H1 (cell line): ENCODE results near the gene METTL5. TPM values are rescaled to one million over a fixed set of nuclear protein-coding genes. Genes with fewer than 3 reads are reported as not detected.

Source experiments
- CTCF ChIA-PET: fragments of 300-600 bp; sonication (Branson Sonifier 250); formaldehyde crosslinking; loops from one replicate; lab custom pipeline; 2021; ENCODE audit not compliant: partially characterized antibody; lab: Charles Lee
- POLR2A ChIA-PET: fragments of 300-600 bp; sonication (Branson Sonifier 250); formaldehyde crosslinking; loops from one replicate; lab custom pipeline; 2021; ENCODE audit warnings: inconsistent platforms; ENCODE audit not compliant: partially characterized antibody; lab: Charles Lee
- DNase-seq, 2 experiments: peaks; one replicate each; pipeline versions ENCODE4 v3.0.0 to v3.0.0-alpha.2; 2010 to 2022; ENCODE audit warnings: low spot score in 2 of 2, low read depth in 1 of 2, mixed read lengths in 1 of 2
- FAIRE-seq: peaks from 2 replicates; lab custom pipeline; 2011; peaks lifted over from hg19 to GRCh38; lab: Jason Lieb, UNC
- H2AFZ ChIP-seq: 2 replicates; pipeline ENCODE4 v1.8.1; 2012; ENCODE audit warnings: low read length, inconsistent platforms
- H2AK5ac ChIP-seq: 2 replicates; pipeline ENCODE4 v1.6.1; 2013; ENCODE audit warnings: low read depth, low read length
- H2BK120ac ChIP-seq: replicated peaks from 2 replicates; pipeline ENCODE3; 2013; ENCODE audit warnings: low read depth, low read length, inconsistent platforms
- H2BK12ac ChIP-seq: 2 replicates; pipeline ENCODE4 v1.6.1; 2013; ENCODE audit warnings: low read depth, low read length
- H2BK15ac ChIP-seq: 2 replicates; pipeline ENCODE4 v1.6.1; 2013; ENCODE audit warnings: low read length
- H2BK20ac ChIP-seq: 2 replicates; pipeline ENCODE4 v1.6.1; 2013; ENCODE audit warnings: low read length
- H2BK5ac ChIP-seq: 2 replicates; pipeline ENCODE4 v1.6.1; 2013; ENCODE audit warnings: low read depth, low read length
- H3K14ac ChIP-seq: 2 replicates; pipeline ENCODE4 v1.6.1; 2013; ENCODE audit warnings: inconsistent platforms; ENCODE audit not compliant: insufficient read length
- H3K18ac ChIP-seq: 2 replicates; pipeline ENCODE4 v1.6.1; 2013; ENCODE audit warnings: low read length; ENCODE audit errors: extremely low read depth
- H3K23ac ChIP-seq: 2 replicates; pipeline ENCODE4 v1.6.1; 2013; ENCODE audit warnings: inconsistent platforms; ENCODE audit not compliant: insufficient read length
- H3K23me2 ChIP-seq: 2 replicates; pipeline ENCODE4 v1.6.1; 2013; ENCODE audit warnings: low read depth, low read length
- H3K27ac ChIP-seq: 2 replicates; pipeline ENCODE4 v1.6.1; 2011; ENCODE audit warnings: low read depth, low read length, inconsistent platforms
- H3K27me3 ChIP-seq, 4 experiments: replicated peaks in 1 of 4; 1 replicate in 1 of 4; 2 replicates in 3 of 4; pipeline versions ENCODE4 v1.6.1 to v1.8.1; 2011 to 2013; ENCODE audit warnings: low read length in 3 of 4, mild to moderate bottlenecking in 3 of 4, inconsistent platforms in 2 of 4, mixed read lengths in 2 of 4, moderate library complexity in 1 of 4; ENCODE audit not compliant: control insufficient read depth in 3 of 4, insufficient read depth in 3 of 4; ENCODE audit errors: extremely low read depth in 1 of 4
- H3K36me3 ChIP-seq, 4 experiments: 2 replicates each; pipeline versions ENCODE4 v1.6.1 to v1.8.1; 2011 to 2013; ENCODE audit warnings: mild to moderate bottlenecking in 4 of 4, low read length in 3 of 4, moderate library complexity in 2 of 4, control low read depth in 1 of 4, inconsistent platforms in 1 of 4; ENCODE audit not compliant: insufficient read depth in 4 of 4, control insufficient read depth in 2 of 4
- H3K4ac ChIP-seq: replicated peaks from 2 replicates; pipeline ENCODE3; 2013; ENCODE audit warnings: low read length, low read depth, mixed read lengths, inconsistent platforms; ENCODE audit not compliant: insufficient read length
- H3K4me1 ChIP-seq, 4 experiments: replicated peaks in 1 of 4; 1 replicate in 1 of 4; 2 replicates in 3 of 4; pipeline versions ENCODE4 v1.6.1 to v1.8.1; 2011 to 2013; ENCODE audit warnings: low read length in 3 of 4, inconsistent platforms in 2 of 4, mixed read lengths in 1 of 4; ENCODE audit not compliant: insufficient read depth in 4 of 4, control insufficient read depth in 3 of 4
- H3K4me2 ChIP-seq, 2 experiments: 2 replicates each; pipeline versions ENCODE4 v1.6.1 to v1.8.1; 2011 to 2013; ENCODE audit warnings: low read depth in 2 of 2, low read length in 2 of 2, control low read depth in 1 of 2, inconsistent platforms in 1 of 2, mild to moderate bottlenecking in 1 of 2; ENCODE audit not compliant: insufficient read depth in 1 of 2
- H3K4me3 ChIP-seq, 4 experiments: fragments of 200-600, 300-600 bp in 1 of 4; sonication (generic), shearing (Covaris generic), sonication (Bioruptor Twin) in 1 of 4; 2 replicates each; pipeline versions ENCODE4 v1.5.1 to v1.8.1; 2011 to 2016; ENCODE audit warnings: low read length in 4 of 4, low read depth in 3 of 4, control low read depth in 2 of 4, inconsistent platforms in 2 of 4, mild to moderate bottlenecking in 2 of 4, mixed read lengths in 1 of 4, moderate library complexity in 1 of 4; ENCODE audit not compliant: insufficient read depth in 2 of 4; ENCODE audit errors: extremely low read depth in 1 of 4
- H3K56ac ChIP-seq: replicated peaks from 2 replicates; pipeline ENCODE3; 2013; ENCODE audit warnings: low read depth, mild to moderate bottlenecking, mixed read lengths, low read length, inconsistent platforms; ENCODE audit not compliant: insufficient read length
- H3K79me1 ChIP-seq: 2 replicates; pipeline ENCODE4 v1.6.1; 2013; ENCODE audit warnings: low read depth, low read length, control low read depth
- H3K79me2 ChIP-seq, 2 experiments: 2 replicates each; pipeline versions ENCODE4 v1.6.1 to v1.8.1; 2012 to 2013; ENCODE audit warnings: low read length in 2 of 2, mild to moderate bottlenecking in 2 of 2, inconsistent platforms in 1 of 2; ENCODE audit not compliant: insufficient read depth in 2 of 2, control insufficient read depth in 1 of 2
- H3K9ac ChIP-seq, 4 experiments: replicated peaks in 1 of 4; 1 replicate in 1 of 4; 2 replicates in 3 of 4; pipeline versions ENCODE4 v1.6.1 to v1.8.1; 2011 to 2013; ENCODE audit warnings: low read depth in 3 of 4, low read length in 3 of 4, control low read depth in 2 of 4, mild to moderate bottlenecking in 2 of 4, moderate library complexity in 2 of 4, inconsistent platforms in 1 of 4; ENCODE audit errors: extremely low read depth in 1 of 4
- H3K9me3 ChIP-seq, 2 experiments: 2 replicates each; pipeline versions ENCODE4 v1.6.1 to v1.8.1; 2012 to 2013; ENCODE audit warnings: mild to moderate bottlenecking in 2 of 2, moderate library complexity in 2 of 2, control low read depth in 1 of 2, inconsistent platforms in 1 of 2, low read depth in 1 of 2, low read length in 1 of 2, mixed read lengths in 1 of 2; ENCODE audit not compliant: insufficient read depth in 2 of 2
- H4K20me1 ChIP-seq, 2 experiments: replicated peaks in 1 of 2; 2 replicates each; pipeline versions ENCODE3 to v1.8.1; 2011 to 2013; ENCODE audit warnings: inconsistent platforms in 2 of 2, low read length in 2 of 2, mild to moderate bottlenecking in 1 of 2; ENCODE audit not compliant: insufficient read depth in 2 of 2, control insufficient read depth in 1 of 2
- H4K5ac ChIP-seq: 2 replicates; pipeline ENCODE4 v1.6.1; 2013; ENCODE audit warnings: low read length, low read depth, mixed read lengths, inconsistent platforms; ENCODE audit not compliant: insufficient read length
- H4K8ac ChIP-seq: 2 replicates; pipeline ENCODE4 v1.8.0; 2013; ENCODE audit warnings: mild to moderate bottlenecking, moderate library complexity, low read length, inconsistent platforms; ENCODE audit not compliant: insufficient read depth; ENCODE audit errors: extremely low read depth
- H4K91ac ChIP-seq: replicated peaks from 2 replicates; pipeline ENCODE3; 2013; ENCODE audit warnings: low read length, mixed read lengths, inconsistent platforms; ENCODE audit not compliant: insufficient read length
- FOSL1 ChIP-seq: IDR thresholded peaks from 2 replicates; pipeline ENCODE4 v1.6.1; 2011; ENCODE audit warnings: mild to moderate bottlenecking, low read depth, low read length, moderate library complexity; ENCODE audit not compliant: insufficient read depth
- RXRA ChIP-seq: IDR thresholded peaks from 2 replicates; pipeline ENCODE4 v1.6.1; 2011; ENCODE audit warnings: low read depth, mild to moderate bottlenecking, low read length, moderate library complexity; ENCODE audit not compliant: insufficient read depth
- TAF7 ChIP-seq: optimal IDR thresholded peaks from 2 replicates; pipeline ENCODE3; 2011; ENCODE audit warnings: low read depth, mild to moderate bottlenecking, inconsistent platforms, low read length, moderate library complexity, borderline replicate concordance
- WGBS, 2 experiments: shearing (Covaris generic) in 1 of 2; methylation state at CpG; one replicate each; pipeline versions ENCODE4 v1.1.6 to v1.1.7; 2013 to 2015; ENCODE audit warnings: low lambda C conversion rate in 2 of 2, mixed read lengths in 2 of 2, inconsistent platforms in 1 of 2, low coverage in 1 of 2, missing lambda C conversion rate in 1 of 2; ENCODE audit not compliant: insufficient replicate concordance in 2 of 2, insufficient coverage in 1 of 2, insufficient read length in 1 of 2; ENCODE audit errors: extremely low coverage in 1 of 2, missing lambda C conversion rate in 1 of 2; 5-methylcytosine and 5-hydroxymethylcytosine counted together
- polyA plus RNA-seq, 7 experiments: library from polyadenylated mRNA; depleted of rRNA in 3 of 7; stranded (reverse) in 5 of 7; unstranded in 2 of 7; fragments of >200 nt in 5 of 7; fragments of 200-250 nt in 2 of 7; gene quantifications; 1 replicate in 5 of 7; 2 replicates in 1 of 7; 4 replicates in 1 of 7; pipeline versions ENCODE4 v1.2.1 to v1.2.3, GENCODE V29; 2011 to 2013; ENCODE audit warnings: missing spikeins in 2 of 7, mixed read lengths in 2 of 7
- total RNA-seq: library from RNA; stranded (reverse); fragmentation: NEBNext Ultra II Directional; extraction: Animal tissue kit (Norgen Biotek cat#: 25700); gene quantifications from 2 replicates; pipeline ENCODE4 v1.2.1, GENCODE V29; 2021

Gene METTL5
- total and polyA plus RNA-seq, 2 of the 8 experiments (the other 6 are each of a cell fraction or from before 2014, with no cell fraction given): 34.5 to 74.1 TPM

GRCh38 chr2:169840747-169841142 lies 16.0 kb upstream of the METTL5 start:
- Histone ChIP-seq H3K36me3 (peaks cover 0 to 3% (median 0%) of the 10 kb centered on the region in 4 experiments; a peak in 1 of 8 replicates), H2BK120ac (no peak overlapping the region), H4K91ac (no peak overlapping the region), H3K23ac (no peak overlapping the region), H3K79me1 (no peaks in the 10 kb centered on the region), H2BK5ac (no peak overlapping the region), H3K23me2 (no peaks in the 10 kb centered on the region), H2BK20ac (no peak overlapping the region), H3K79me2 (peaks cover 0 to 22% of the 10 kb centered on the region in 2 experiments; a peak in 1 of 4 replicates), H3K56ac (no peak overlapping the region), H2BK12ac (no peak overlapping the region), H4K8ac (no peak overlapping the region), H3K14ac (no peak overlapping the region), H3K4me1 (no peaks in the 10 kb centered on the region), H4K5ac (no peak overlapping the region), H3K4me3 (no peak overlapping the region), H3K18ac (no peak overlapping the region), H2BK15ac (no peak overlapping the region), H3K4me2 (no peak overlapping the region), H3K4ac (no peak overlapping the region), H3K9me3 (no peaks in the 10 kb centered on the region), H3K27ac (no peak overlapping the region), H3K9ac (no peak overlapping the region), H2AFZ (no peak overlapping the region), H4K20me1 (no peaks in the 10 kb centered on the region), H2AK5ac (no peak overlapping the region), H3K27me3 (no peaks in the 10 kb centered on the region)
- DNase-seq (no peak), FAIRE-seq (no peak)
- TF ChIP-seq FOSL1 (no peak), TAF7 (no peak), RXRA (no peak)
- ChIA-PET POLR2A (interaction anchor here (2.9 kb wide), 1 partner anchor 13 kb away, joined by 7 read pairs; the partner anchor contains the start of gene UBR3), CTCF (interaction anchor here (1.1 to 2.3 kb wide), 2 partner anchors 13 to 24 kb away, joined by 3 to 9 read pairs; partner anchors contain the start of gene UBR3)
- WGBS, 2 experiments: 95% methylated on average over 2 of the region's 2 CpGs; no CpG with 5 or more reads in 1 of the 2 experiments
